Effector CD8-positive, alpha-beta T cell (primary cell): Measurements from ENCODE around the gene ATG4D.
"Not testable (repeated sequence)": the region's sequence is repeated elsewhere in the genome, so short reads cannot be mapped to it uniquely, and the experiment has no call there.

Source experiments
- DNase-seq: peaks from one replicate; lab custom pipeline; 2025; lab: John Stamatoyannopoulos, UW

The ATG4D gene

DNA sequence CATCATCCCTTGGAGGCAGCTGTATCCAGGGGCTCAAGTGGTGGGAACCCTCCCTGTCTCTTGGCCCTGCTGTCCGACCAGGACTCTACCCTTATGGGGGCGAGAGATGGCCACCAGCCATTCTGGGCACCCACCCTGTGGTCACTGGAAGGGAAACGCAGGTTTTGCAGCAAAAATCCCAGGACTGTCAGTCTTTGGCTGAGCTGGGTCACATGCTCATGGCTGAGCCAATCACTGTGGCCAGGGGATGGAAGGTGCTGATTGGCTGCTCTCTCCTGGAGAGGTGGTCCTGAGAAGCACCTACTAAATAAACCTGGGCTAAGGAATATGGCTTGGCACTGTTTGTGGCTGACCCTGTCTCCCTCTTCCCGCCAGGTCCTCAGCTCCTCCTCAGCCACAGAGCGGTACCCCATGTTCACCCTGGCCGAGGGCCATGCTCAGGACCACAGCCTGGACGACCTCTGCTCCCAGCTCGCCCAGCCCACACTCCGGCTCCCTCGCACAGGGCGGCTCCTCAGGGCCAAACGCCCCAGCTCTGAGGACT lies 8.9 kb downstream of the ATG4D start:
- DNase-seq: no peak

- DNase-seq: no peak
These were observed 9.5 kb downstream of the ATG4D start for GRCh38 chr19:10553087-10553667.

DNA sequence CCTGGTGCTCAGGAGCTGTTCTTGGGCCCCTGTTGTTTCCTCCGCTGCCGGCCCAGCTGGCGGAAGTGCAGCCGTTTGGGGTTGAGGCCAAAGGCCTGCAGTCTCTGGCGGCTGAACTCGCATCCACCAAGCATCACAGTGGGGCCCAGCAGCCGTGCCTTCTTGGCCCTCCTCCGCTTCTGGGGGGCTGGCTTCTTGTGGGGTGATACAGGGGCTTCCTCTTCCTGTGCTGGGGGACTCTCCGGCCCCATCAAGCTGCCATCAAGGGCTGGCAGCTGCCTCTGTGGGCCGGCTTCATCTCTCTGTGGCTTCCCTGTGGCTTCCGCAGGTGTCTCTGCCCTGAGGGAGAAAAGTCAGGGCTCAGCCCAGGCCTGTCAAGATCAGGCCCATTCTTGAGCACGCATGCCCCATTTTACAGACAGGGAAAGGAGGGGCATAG lies 10.3 kb downstream of the ATG4D start:
- DNase-seq: peak; percentile 50

DNA sequence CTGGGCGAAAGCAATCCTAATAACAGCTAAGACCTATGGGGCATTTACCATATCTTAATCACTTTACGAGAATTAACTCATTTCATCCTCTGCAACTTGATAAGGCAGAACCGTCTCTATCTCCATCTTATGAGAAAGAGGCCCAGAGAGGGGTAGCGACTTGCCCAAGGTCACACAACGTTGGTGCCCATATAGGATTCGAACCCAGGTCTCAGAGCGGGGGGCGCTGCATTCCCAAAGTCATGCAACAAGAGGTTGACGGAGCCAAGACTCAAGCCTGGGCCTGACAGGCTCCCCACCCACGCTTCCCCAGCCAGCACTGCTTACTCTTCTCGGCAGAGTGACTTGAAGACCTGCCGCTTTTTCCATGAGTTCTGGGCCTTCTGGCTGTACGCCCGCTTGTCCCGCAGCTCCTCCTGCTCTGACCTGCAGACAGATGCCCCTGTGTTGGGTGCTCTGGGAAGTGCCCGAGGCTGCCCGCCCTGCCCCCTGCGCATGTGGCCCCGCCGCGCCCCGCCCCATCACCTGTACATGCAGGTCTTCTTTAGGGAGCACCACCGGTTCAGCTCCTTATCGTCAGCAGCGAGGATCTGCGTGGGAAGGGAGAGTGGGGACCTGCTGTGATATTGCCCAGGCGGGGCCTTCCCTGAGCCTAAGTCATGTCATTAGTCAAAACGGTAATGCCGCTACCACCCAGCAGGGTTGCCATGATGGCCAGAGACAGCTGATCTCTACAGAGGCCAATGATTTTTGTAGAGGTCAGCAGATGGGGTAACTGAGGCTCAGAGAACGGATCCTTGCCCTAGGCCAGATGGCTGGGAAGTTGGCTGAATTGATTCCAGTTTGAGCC lies 11.3 kb downstream of the ATG4D start:
- DNase-seq: no peak

- DNase-seq: no peak
These were observed 11.9 kb downstream of the ATG4D start for GRCh38 chr19:10555610-10555973.

DNA sequence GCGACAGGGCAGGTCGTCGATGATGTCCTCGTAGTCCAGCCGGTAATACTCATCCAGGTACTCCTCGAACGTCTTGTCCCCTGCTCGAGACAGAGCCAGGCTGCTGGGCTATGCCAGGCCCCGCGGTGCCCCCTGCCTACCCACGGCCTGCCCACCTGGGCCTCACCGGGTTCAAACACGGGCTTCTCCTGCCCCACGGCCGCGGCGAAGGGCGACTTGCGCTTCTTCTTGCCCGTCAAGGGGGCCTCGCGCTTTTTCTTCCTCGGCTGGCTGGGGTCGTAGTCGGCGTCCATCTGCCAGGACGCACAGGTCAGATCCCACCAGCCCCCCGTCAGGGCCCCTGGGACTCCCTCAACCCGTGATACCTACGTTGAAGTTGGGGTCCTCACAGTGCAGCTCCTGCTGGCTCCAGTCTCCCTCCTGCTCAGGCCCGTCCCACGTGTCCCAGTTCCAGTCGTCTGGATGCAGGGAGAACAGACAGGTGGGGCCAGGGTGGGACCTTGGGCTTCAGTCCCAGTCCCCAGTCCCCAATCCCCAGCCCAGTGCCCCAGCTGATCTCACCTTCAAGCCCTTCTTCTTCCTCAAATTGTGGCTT lies 14.0 kb downstream of the ATG4D start:
- DNase-seq: no peak

DNA sequence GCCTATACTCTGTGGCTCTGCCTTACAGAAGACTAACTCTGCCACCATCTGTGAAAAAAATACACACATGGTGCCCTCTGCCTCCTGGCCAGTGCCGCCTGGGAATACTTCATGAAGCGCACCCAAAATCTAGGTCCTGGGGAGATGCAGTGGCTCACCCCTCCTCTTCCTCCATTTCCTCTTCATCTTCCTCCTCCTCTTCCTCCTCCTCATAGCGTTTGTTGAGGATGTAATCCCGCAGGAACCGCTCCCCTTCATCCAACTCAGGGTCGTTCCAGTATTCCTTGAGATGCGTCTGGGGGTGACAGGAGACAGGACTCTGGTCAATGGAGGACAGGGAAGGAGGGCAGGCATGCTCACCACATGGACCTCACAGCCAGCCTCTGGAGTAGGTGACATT lies 16.4 kb downstream of the ATG4D start:
- DNase-seq: no peak

DNA sequence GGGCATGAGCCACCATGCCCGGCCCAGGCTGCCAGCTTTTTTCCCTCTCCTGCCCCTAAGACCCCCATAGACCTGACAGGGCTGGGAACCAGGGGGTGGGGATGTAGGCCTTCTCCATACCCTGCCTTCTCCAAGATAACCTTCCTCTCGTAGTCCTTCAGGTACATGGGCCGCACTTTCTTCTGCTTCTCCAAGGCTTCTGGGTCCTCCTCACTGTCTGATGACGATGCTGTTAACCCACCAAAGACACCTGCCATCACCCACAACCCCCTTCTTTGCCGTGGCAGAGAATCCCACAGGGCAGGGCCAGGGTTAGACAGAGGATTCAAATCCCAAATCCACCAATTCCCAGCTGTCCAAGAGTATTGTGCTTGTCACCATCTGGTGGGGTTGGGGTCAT lies 18.9 kb downstream of the ATG4D start:
- DNase-seq: no peak

GRCh38 chr19:10565028-10565566 lies 21.4 kb downstream of the ATG4D start:
- DNase-seq: peak; percentile 52

GRCh38 chr19:10565567-10566407 lies 22.1 kb downstream of the ATG4D start, which contains the start of gene KRI1:
KRI1 (minus strand) TSS chr19:10566010; CDS start chr19:10565999, 11 bp downstream.
- peak; percentile 95 for DNase-seq

DNA sequence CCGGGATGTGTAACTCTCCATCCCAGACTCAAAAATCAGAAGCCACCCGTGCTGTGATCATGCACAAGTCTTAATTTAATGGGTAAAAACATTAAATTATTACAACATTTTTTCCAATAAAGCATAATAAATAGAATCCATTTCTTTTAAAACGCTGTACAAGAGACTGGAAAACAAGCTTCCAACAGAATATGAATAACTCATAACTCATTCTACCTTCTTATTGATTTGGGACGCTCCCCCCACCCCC lies 22.6 kb downstream of the ATG4D start:
- DNase-seq: no peak

GRCh38 chr19:10566658-10567410 lies 23.1 kb downstream of the ATG4D start:
- peak; percentile 53 for DNase-seq

DNA sequence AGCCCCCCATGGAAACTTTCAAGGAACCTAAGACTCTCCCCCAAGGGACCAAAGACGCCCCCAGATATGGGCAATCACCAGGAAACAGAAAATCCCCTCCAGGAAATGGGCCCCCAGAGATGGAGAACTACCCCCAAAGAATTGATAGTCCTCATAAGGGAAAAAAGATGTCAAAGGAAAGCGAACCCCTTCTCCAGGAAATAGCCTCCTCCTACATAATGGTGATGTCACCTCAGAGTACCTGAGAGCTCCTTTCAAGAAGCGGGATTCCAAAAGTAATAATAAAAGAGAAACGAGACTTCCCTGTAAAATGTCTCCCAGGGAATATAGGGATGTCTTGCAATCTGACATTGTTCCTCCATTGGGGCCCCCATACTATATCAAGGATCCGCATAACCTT lies 24.0 kb downstream of the ATG4D start:
- no peak for DNase-seq

DNA sequence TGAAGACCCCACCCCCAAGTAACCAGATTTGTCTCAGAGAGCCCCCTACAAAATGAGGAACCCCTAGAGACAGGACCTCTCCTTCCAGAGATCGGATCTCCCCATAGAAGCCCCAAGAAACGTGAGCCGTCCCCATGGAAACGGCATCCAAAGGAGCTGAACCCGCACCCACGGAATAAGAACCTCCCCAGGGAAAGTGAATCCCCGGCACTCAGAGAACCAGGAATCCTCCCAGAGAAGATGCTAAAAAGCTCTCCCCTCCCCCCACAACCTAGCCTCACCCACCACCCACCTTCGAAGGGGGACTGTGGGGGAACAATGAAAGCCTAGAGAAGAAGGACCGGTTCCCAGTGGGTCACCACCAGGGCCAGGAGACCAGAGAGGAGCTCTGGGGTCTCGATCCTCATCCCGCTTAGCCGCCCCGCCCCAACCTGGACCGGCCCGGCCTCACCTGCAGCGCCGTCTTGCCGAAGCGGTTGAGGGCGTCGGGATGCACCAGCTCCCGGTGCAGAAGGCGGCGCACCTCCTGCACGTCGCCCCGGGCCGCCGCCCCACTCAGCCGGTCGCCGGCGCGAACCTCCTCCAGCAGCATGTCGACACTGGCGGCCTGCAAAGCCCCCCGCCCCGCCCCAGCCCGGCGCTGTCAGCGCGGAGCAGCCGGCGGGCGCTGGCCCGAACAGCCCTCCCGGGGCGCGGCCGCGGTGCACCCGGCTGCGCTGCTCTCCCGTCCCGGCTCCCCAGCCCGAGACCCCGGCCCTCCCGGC lies 24.5 kb downstream of the ATG4D start:
- DNase-seq: no peak

GRCh38 chr19:10568826-10569651 lies 25.3 kb downstream of the ATG4D start, which contains the start of gene CDKN2D:
CDKN2D (minus strand) TSS chr19:10568979; CDS start chr19:10568653, 326 bp downstream.
- peak; percentile 99 for DNase-seq

DNA sequence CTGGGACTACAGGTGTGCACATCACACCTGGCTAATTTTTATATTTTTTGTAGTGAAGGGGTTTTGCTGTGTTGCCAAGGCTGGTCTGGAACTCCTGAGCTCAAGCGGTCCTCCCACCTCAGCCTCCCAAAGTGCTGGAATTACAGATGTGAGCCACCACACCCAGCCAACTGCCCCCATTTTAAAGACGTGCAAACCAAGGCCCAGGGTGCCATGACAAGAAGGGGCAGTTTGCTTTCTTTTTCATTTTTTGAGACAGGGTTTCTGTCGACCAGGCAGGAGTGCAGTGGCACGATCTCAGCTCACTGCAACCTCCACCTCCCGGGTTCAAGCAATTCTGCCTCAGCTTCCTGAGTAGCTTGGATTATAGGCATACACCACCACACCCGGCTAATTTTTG lies 30.1 kb downstream of the ATG4D start:
- not testable (repeated sequence) for DNase-seq

DNA sequence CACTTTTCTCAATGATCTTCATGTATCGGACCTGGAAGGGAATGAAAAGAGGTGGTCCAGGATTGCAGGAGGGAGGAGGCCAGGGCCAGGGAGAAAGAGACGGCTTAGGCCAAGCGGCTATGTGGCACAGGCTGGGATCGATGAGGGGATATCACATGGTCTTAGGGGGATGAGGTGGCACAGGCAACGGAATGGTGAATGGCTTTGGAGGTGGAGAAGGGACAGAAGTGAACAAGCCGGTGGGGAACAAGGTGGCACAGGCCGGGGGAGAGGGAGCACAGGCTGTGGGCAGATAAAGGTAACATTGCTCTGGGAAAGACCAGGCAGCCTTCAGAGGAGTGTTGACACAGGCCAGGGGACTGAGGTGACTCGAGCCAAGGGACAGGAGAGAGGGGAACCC lies 30.8 kb downstream of the ATG4D start:
- DNase-seq: no peak

GRCh38 chr19:10575011-10575716 lies 31.5 kb downstream of the ATG4D start:
- DNase-seq: no peak

GRCh38 chr19:10577951-10578350 lies 34.2 kb downstream of the ATG4D start:
- DNase-seq: no peak
